GM19395 (cell line): ENCODE data around the gene PERCC1.

Source experiments
- ATAC-seq: cut with Tn5 transposase; IDR thresholded peaks from one replicate; pipeline ENCODE4 v1.9.1; 2021; ENCODE audit warnings: mild to moderate bottlenecking, moderate library complexity; ENCODE audit not compliant: unreplicated experiment

Gene PERCC1

DNA sequence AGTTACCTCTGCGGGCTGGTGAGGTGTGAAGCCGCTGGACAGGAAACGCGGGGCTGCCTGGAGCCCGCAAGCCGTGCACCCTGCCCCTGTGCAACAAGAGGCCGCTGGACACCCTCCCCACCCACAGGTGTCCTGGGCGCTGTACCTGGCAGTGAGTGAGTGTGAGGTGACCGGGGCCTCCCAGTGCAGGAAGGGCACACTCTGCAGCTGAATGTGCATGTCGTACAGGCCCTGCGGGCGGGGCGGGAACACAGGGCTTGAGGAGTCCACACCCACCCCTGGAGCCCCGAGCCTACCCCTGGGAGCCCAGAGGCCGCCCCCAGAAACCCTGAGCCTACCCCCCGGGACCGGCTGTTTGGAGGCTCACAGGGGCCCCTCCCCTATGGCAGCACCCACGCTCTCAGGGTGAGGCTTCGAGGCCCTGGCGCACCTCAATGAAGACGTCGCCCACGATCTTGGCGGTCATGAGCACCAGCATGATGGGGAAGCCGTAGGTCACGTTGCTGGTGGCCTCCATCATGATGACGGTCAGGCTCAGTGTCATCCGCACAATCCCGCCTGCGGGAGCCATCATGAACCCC, 17.7 kb downstream of the PERCC1 start:
- no peak for ATAC-seq

- ATAC-seq, result no peak
Observed at GRCh38 chr16:1449201-1449788, 18.4 kb downstream of the PERCC1 start.

GRCh38 chr16:1450218-1450617, 19.3 kb downstream of the PERCC1 start:
- no peak for ATAC-seq

DNA sequence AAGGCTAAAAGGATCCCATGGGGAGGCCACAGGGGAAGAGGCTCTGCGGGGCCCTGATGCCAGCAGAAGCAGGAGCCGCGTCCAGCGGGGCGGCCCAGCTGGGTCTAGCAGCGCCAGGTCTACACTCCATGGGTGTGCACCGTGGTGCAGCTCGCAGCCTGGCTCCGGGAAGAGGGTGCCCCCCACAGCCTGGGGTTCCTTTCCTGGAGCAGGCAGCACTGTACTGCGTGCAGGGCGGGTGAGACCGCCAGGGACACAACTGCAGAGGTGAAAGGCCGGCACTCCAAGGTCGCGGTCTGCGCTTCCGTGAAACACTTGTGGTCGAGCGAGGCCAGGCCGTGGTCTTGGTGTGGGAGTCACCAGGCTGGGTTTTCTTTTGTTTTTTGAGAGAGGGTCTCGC, 20.0 kb downstream of the PERCC1 start:
- ATAC-seq, result no peak

- no peak for ATAC-seq
Observed at GRCh38 chr16:1451702-1452392, 21.0 kb downstream of the PERCC1 start.

- no peak for ATAC-seq
Observed at GRCh38 chr16:1452530-1452929, 21.7 kb downstream of the PERCC1 start.

DNA sequence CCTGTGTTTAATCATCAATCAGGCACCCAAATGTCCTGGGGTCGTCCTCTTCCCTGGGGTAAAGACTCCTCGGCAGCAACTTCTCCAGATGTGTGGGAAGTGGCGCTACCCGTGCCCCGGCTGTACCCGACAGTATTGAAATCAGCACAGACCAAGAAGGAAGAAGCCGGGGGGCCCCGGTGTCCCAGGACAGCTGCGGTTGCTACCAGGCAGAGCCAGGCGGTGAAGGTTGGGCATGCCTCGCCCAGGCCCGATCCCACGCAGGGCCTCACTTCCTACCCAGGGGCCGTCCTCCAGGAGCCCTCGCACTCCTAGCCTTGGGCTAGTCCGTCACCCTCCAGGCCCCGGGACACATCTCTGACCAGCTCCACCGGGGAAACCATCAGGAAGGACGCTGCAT, 22.4 kb downstream of the PERCC1 start:
- no peak for ATAC-seq

DNA sequence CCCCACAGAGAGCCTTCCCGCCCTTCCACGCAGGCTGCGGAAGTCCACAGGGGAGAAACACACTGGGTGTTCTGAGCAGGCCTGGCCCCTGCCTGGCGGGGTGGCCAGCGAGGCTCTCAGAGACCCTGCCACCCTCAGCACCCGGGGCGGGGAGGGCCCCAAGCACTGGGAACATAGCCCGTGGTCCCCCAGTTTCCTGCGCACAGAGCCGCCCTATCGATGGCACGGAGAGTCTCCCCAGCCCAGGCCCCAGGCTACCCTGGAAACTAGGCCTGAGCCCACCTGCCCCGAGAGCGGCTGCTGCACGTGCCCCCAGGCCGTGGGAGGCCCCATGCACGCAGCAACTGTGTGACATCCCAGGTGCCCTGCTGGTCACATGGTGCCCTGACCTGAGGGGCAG, 23.7 kb downstream of the PERCC1 start:
- no peak for ATAC-seq

GRCh38 chr16:1455190-1456171, 24.6 kb downstream of the PERCC1 start:
- ATAC-seq, result no peak

GRCh38 chr16:1456951-1457350, 26.1 kb downstream of the PERCC1 start:
- no peak for ATAC-seq

DNA sequence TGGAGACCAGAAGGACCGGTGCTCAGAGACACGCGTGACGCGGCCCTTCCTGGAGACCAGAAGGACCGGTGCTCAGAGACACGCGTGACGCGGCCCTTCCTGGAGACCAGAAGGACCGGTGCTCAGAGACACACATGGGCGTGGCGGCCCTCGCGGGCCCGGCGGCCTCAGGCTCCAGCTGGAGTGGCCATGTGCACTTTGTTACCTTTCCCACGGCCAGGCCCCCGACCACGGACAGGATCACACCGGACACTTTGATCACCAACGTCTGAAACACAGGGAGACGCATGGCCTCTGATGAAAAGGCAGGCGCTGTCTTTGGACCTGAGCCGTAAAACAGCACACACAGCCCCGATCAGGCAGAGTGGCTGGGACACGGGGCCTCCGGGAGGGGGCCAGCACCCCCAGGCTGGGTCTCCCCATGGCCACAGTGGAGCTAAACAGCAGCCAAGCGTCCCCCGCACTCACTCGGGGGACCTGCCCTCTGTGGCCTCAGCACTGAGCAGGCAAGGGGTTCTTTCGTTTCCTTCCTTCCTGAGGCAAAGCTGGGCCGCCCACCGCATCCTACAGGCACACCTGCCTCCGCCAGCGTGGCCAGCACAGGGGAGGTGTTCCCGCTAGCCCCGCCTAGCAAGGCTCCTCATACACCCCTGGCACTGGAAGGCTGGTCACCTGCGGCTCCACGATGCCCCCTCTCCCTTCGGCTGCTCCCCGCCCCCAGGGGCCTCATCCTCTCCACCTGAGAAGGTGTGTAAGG, 26.8 kb downstream of the PERCC1 start:
- ATAC-seq, result no peak

GRCh38 chr16:1458336-1458976, 27.6 kb downstream of the PERCC1 start:
- ATAC-seq, result no peak

DNA sequence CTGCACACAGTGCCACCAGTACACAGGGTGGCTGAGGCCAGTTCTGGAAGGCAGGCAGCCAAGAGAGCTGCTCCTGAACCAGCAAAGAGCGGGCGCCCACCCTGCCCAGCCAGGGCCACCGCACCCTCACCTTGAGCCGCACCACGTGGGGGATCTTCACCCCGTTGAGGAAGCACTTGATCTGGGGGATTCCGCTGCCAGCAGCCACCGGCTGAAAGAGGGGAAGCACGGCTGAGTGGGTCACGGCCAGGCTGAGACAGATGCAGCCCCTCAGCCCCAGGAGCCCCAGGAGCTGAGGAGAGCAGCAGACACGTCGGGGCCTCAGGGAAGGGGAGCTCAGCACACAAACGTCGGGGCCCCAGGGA, 28.1 kb downstream of the PERCC1 start:
- no peak for ATAC-seq

DNA sequence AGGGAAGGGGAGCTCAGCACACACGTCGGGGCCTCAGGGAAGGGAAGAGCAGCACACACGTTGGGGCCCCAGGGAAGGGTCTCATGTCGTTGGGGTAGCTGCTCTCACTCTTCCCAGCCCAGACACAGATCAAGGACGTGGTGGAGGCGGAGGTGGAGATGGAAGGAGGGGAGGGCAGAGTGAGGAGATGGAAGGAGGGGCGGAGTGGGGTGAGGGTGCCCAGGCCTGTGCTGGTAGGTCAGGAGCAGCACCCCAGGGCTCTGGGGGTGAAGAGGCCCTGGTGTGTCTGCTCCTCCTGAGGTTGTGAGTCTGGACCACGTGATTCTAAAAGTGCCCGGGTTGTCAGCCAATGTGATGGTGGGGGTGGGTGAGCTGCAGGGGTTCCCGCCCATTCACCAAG, 29.1 kb downstream of the PERCC1 start:
- no peak for ATAC-seq

DNA sequence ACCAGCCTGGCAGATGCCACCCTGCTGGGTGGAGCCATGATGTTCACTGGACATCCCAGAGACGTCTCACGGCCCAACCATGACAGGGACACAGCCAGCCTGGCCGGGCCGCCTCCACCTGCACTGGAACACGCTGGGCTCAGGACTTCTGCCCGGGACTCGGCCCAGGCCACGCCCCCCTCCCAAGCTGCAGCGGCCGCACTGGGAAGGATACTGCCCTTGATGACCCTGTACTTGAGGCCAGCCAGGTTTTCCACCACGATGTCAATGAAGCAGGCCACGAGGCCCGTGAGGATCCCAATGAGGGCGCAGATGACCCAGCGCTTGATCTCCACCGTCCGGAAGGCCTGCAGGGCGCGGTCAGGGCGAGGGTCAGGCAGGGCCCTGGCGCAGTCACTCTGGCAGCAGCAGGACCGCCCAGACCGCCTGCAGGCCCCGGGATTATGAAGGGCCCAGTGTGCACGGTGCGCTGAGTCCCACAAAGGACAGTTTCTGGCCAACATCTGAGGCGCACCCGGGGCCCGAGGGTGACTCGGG, 29.8 kb downstream of the PERCC1 start:
- ATAC-seq, result no peak

- no peak for ATAC-seq
Observed at GRCh38 chr16:1461146-1461545, 30.3 kb downstream of the PERCC1 start.

DNA sequence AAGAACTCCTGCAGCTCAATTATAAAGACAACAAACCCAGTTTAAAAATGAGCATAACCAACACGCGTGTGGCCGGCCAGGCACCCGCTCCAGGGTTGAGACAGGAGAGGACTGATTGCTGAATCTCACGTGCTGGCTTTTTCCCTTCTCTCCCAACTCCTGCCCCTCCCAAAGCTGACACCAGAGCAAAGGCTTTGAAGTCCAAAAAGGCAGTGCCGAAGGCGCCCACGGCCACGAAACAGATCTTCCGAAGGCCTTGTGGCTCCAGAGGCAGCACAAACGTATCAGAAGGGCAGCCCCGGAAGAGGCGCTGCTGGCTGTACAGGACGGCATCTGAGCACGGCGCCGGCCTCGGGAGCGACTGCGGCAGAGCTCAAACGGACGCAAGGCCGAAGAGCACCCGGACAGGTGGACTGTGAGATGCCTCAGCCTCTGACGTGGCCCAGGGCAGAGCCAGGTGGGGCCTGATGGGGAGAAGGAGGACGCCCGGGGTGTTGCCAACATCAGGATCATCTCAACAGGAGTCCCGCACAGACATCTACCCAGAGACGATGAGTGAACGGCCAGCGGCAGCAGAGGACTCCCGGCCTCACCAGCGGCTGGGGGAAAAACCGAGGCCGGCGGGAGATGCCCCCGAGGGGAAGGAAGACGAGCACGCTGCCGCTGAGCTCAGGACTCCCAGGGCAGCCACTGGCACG, 33.5 kb downstream of the PERCC1 start:
- no peak for ATAC-seq

- ATAC-seq, result no peak
Observed at GRCh38 chr16:1464894-1465566, 34.2 kb downstream of the PERCC1 start.

DNA sequence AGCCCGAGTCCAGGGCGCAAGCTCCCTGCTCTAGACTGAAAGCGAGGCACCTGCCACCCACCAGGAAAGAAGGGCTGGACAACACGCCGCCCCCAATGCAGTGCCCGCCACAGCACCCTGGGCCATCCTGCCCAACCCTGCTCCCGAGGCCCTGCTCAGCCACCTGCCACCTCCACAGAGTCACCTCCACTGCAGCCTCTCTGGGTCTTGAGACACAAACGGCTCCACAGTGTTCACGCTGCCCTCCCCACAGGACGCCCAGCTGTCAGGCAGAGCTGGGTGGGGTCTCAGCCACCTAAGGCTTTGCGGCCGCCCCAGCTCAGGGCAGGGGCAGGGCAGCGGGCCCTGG, 34.7 kb downstream of the PERCC1 start:
- no peak for ATAC-seq
